GM18519 (cell line): ENCODE data around the gene PLEKHN1.

Experiments used
- ATAC-seq: cut with Tn5 transposase; IDR thresholded peaks from one replicate; pipeline ENCODE4 v1.9.1; 2021; ENCODE audit warnings: mild to moderate bottlenecking, moderate library complexity; ENCODE audit not compliant: unreplicated experiment, low FRiP score

PLEKHN1 gene

GRCh38 chr1:929712-930632, 36.3 kb upstream of the PLEKHN1 start:
- ATAC-seq = no peak

GRCh38 chr1:930633-931138, 35.6 kb upstream of the PLEKHN1 start:
- no peak for ATAC-seq

GRCh38 chr1:931380-932172, 34.7 kb upstream of the PLEKHN1 start:
- ATAC-seq = no peak

GRCh38 chr1:932173-932510, 34.1 kb upstream of the PLEKHN1 start:
- no peak for ATAC-seq

GRCh38 chr1:932776-933602, 33.3 kb upstream of the PLEKHN1 start:
- no peak for ATAC-seq

GRCh38 chr1:933603-933940, 32.7 kb upstream of the PLEKHN1 start:
- no peak for ATAC-seq

GRCh38 chr1:934991-935750, 31.1 kb upstream of the PLEKHN1 start:
- ATAC-seq = no peak

GRCh38 chr1:935751-936231, 30.5 kb upstream of the PLEKHN1 start:
- no peak for ATAC-seq

- no peak for ATAC-seq
Measured at GRCh38 chr1:936348-937264, 29.7 kb upstream of the PLEKHN1 start.

GRCh38 chr1:937521-937920, 28.8 kb upstream of the PLEKHN1 start:
- ATAC-seq = no peak

GRCh38 chr1:938088-938683, 28.1 kb upstream of the PLEKHN1 start:
- no peak for ATAC-seq

- ATAC-seq = no peak
Measured at GRCh38 chr1:938711-939489, 27.4 kb upstream of the PLEKHN1 start.

- no peak for ATAC-seq
Measured at GRCh38 chr1:939511-940106, 26.7 kb upstream of the PLEKHN1 start.

GRCh38 chr1:940107-941014, 25.9 kb upstream of the PLEKHN1 start:
- ATAC-seq = no peak

- ATAC-seq = no peak
Measured at GRCh38 chr1:941015-941587, 25.2 kb upstream of the PLEKHN1 start.
